Kidney (tissue), 14 donors: ENCODE data around the gene FHDC1. TPM values are rescaled to one million over a fixed set of nuclear protein-coding genes. Genes with fewer than 3 reads are reported as not detected.

ENCODE experiments used
- DNase-seq, 5 donors: peaks; one replicate each; pipeline ENCODE4 v3.0.0-alpha.2; 2013 to 2020
- FAIRE-seq: peaks from 2 replicates; lab custom pipeline; 2012; peaks lifted over from hg19 to GRCh38; lab: Jason Lieb, UNC
- H3K27ac ChIP-seq, 2 donors: one replicate each; pipeline ENCODE4 v1.7.0; 2013; ENCODE audit warnings: low read depth in 2 of 2, low read length in 2 of 2, inconsistent platforms in 1 of 2
- H3K27me3 ChIP-seq: one replicate; pipeline ENCODE4 v1.7.1; 2013; ENCODE audit warnings: low read length, inconsistent platforms; ENCODE audit not compliant: control insufficient read depth, insufficient read depth
- H3K36me3 ChIP-seq, 3 donors: one replicate each; pipeline versions ENCODE4 v1.7.0 to v1.7.1; 2013; ENCODE audit warnings: low read length in 3 of 3, control low read depth in 1 of 3, inconsistent platforms in 1 of 3; ENCODE audit not compliant: insufficient read depth in 3 of 3, control insufficient read depth in 2 of 3
- H3K4me1 ChIP-seq, 3 donors: one replicate each; pipeline versions ENCODE4 v1.7.0 to v1.7.1; 2013; ENCODE audit warnings: low read length in 3 of 3, inconsistent platforms in 1 of 3, low read depth in 1 of 3; ENCODE audit not compliant: control insufficient read depth in 2 of 3, insufficient read depth in 2 of 3
- H3K4me3 ChIP-seq, 3 donors: one replicate each; pipeline versions ENCODE4 v1.7.0 to v1.8.1; 2013; ENCODE audit warnings: low read length in 3 of 3, control low read depth in 1 of 3, inconsistent platforms in 1 of 3
- H3K9ac ChIP-seq, 3 donors: one replicate each; pipeline versions ENCODE4 v1.7.0 to v1.7.1; 2013; ENCODE audit warnings: low read length in 3 of 3, control low read depth in 1 of 3, inconsistent platforms in 1 of 3
- H3K9me3 ChIP-seq, 3 donors: one replicate each; pipeline versions ENCODE4 v1.7.0 to v1.7.1; 2013; ENCODE audit warnings: low read length in 3 of 3, control low read depth in 1 of 3, inconsistent platforms in 1 of 3; ENCODE audit not compliant: control insufficient read depth in 2 of 3, insufficient read depth in 1 of 3
- intact Hi-C: fragments of 100-400 bp; cut with DNase I; formaldehyde crosslinking; loops from one replicate; pipeline ENCODE4 v1.11.1; 2022
- polyA plus RNA-seq: library from polyadenylated mRNA; stranded (reverse); fragments of 350-450 nt; fragmentation: Illumina TruSeq; extraction: RNeasy Lipid Tissue Mini Kit (QIAGEN cat#74804); gene quantifications from one replicate; pipeline ENCODE4 v1.2.3, GENCODE V29; 2014; ENCODE audit warnings: low read depth, low replicate concordance; ENCODE audit not compliant: insufficient read depth
- total RNA-seq: library from RNA; stranded (reverse); fragmentation: NEBNext Ultra II Directional; extraction: Animal tissue kit (Norgen Biotek cat#: 25700); gene quantifications from one replicate; pipeline ENCODE4 v1.2.1, GENCODE V29; 2021
- TF ChIP-seq, protein P1 (sequence below): IDR thresholded peaks from 3 replicates; pipeline ENCODE4 v1.5.1; 2012; ENCODE audit warnings: mild to moderate bottlenecking, moderate library complexity, borderline replicate concordance; ENCODE audit not compliant: insufficient read depth; ENCODE audit errors: extremely low read depth
- donor health status: control.
- donor health status: control.
- donor health status: control.
- donor health status: control.
- donor health status: control.
- donor health status: DM: yes; HTN: yes; CAD: no.
- donor health status: Normal renal cell carcinoma (clear cell type).

FHDC1 gene
- total and polyA plus RNA-seq, 2 donors from 2014 or later, result 1.5 to 5.9 TPM

DNA sequence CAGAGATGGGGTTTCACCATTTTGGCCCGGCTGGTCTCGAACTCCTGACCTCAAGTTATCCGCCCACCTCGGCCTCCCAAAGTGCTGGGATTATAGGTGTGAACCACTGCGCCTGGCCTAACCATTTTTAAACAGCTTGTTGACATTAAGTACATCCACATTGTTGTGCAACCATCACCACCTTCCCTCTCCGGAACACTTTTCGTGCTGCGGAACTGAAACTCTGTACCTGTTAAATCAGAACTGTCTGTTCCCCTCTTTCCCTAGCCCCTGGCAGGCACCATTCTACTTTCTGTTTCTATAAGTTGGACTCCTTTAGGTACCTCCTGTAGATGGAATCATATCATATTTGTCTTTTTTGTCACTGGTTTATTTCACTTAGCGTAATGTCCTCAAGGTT is 9.5 kb downstream of the FHDC1 start:
- Histone ChIP-seq H3K36me3 (no peaks in the 10 kb centered on the region), H3K9ac (no peak overlapping the region), H3K27ac (no peak overlapping the region), H3K4me3 (no peak overlapping the region), H3K27me3 (no peaks in the 10 kb centered on the region), H3K4me1 (no peaks in the 10 kb centered on the region), H3K9me3 (no peaks in the 10 kb centered on the region)
- DNase-seq (no peak), FAIRE-seq (no peak)
- intact Hi-C loops, result no loop called here
- TF ChIP-seq, protein P1, sequence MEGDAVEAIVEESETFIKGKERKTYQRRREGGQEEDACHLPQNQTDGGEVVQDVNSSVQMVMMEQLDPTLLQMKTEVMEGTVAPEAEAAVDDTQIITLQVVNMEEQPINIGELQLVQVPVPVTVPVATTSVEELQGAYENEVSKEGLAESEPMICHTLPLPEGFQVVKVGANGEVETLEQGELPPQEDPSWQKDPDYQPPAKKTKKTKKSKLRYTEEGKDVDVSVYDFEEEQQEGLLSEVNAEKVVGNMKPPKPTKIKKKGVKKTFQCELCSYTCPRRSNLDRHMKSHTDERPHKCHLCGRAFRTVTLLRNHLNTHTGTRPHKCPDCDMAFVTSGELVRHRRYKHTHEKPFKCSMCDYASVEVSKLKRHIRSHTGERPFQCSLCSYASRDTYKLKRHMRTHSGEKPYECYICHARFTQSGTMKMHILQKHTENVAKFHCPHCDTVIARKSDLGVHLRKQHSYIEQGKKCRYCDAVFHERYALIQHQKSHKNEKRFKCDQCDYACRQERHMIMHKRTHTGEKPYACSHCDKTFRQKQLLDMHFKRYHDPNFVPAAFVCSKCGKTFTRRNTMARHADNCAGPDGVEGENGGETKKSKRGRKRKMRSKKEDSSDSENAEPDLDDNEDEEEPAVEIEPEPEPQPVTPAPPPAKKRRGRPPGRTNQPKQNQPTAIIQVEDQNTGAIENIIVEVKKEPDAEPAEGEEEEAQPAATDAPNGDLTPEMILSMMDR, result no peak

DNA sequence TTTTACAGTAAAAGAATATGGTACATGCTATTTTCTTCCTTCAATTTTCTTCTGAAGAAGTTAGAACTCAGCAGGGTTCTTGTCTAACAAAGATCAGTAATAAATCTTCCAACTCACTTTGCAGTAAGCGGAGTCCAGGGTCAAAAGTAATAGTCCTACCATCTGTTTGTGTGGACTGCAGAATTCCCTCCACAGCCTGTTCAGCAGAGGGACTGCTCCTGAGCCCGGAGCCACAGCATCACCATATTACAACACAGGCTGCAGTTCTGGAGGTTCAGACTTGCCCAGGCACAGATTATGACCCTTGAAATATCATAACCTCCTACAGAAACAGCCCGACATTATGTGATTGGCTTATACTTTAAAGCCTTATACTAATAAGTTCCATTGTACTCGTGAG is 10.3 kb downstream of the FHDC1 start:
- Histone ChIP-seq H3K27ac (no peak overlapping the region), H3K9me3 (no peaks in the 10 kb centered on the region), H3K36me3 (no peaks in the 10 kb centered on the region), H3K4me3 (no peak overlapping the region), H3K9ac (no peak overlapping the region), H3K27me3 (no peaks in the 10 kb centered on the region), H3K4me1 (peaks cover 0 to 6% (median 3%) of the 10 kb centered on the region in 3 donors)
- no peak for DNase-seq
- TF ChIP-seq, protein P1, result no peak
- intact Hi-C loops, result no loop called here
- FAIRE-seq, result no peak

DNA sequence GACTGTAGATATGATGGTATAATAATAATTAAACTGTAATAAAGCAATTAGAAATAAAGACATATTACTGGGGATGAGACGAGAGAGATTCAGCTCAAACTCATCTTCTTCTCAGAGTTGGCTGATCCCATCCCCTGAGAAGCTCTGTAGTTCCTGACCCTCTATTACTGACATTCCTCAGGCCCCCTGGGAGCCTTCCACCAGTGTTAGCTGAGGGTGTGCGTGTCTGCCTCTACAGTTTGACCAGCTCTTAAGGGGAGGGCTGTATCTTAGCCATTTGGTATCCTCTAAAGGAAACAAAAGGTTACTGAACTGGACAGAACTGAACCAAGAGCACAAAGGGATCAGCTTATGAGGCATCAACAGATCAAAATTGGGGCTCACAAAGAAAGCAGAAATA is 11.2 kb downstream of the FHDC1 start:
- FAIRE-seq (no peak), DNase-seq (no peak)
- Histone ChIP-seq H3K9me3 (no peaks in the 10 kb centered on the region), H3K4me3 (no peak overlapping the region), H3K9ac (no peak overlapping the region), H3K27me3 (no peaks in the 10 kb centered on the region), H3K36me3 (no peaks in the 10 kb centered on the region), H3K27ac (no peak overlapping the region), H3K4me1 (peaks cover 0 to 6% (median 3%) of the 10 kb centered on the region in 3 donors)
- TF ChIP-seq, protein P1, result no peak
- intact Hi-C loops, result no loop called here

DNA sequence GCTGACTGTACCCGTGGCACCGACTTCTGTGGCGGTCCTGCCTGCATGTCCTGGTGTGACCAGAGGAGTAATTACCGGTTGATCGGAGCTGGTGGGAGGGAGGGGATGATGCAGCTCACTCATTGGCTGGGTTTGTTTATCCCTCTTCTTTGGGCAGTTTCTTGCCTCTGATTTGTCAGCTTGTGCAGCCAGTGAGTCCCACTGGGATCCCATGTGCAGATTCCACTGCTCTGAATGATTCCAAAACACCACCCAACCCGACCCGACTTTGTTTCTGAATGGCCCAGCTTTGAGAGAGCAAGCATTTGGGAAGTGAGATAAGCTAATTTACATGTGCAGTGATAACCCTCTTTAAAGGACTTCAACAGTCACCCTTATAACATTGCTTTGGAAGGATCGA is 13.8 kb downstream of the FHDC1 start:
- H3K9me3 ChIP-seq, result no peaks in the 10 kb centered on the region
- no peak for FAIRE-seq
- DNase-seq, result no peak
- TF ChIP-seq, protein P1, result no peak
- intact Hi-C loops, result no loop called here
- no peaks in the 10 kb centered on the region for H3K27me3 ChIP-seq
- H3K27ac ChIP-seq, result no peak overlapping the region
- H3K36me3 ChIP-seq, result no peaks in the 10 kb centered on the region
- no peak overlapping the region for H3K9ac ChIP-seq
- H3K4me1 ChIP-seq, result peaks cover 0 to 6% (median 3%) of the 10 kb centered on the region in 3 donors
- H3K4me3 ChIP-seq, result no peak overlapping the region
